ENCODE measurements around the gene ERC2. TPM values are rescaled to one million over a fixed set of nuclear protein-coding genes. Genes with fewer than 3 reads are reported as not detected.

The ERC2 gene
- polyA plus RNA-seq, 2 of the 4 experiments (the other 2 are of a cell fraction) = 0.16 TPM; not detected in 1

DNA sequence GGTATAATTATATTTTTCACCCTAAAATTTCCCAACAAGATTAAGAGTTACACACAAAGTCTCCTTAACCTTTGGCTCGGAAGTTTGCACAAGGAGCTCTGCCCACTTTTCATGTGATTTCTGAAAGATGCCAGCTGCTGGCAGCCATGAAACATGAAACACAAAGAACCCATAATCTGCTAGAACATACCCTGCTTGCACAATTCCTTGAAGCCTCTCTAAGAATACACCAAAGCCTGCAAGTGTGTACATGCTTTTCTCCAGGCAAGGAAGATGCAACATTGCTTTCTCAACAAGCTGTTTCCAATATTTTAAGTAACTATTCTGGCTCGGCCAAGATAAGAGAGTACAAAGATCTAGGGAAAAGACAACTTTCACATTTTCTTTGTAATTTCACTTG is 799.1 kb downstream of the ERC2 start:
- CTCF ChIA-PET = no interaction called here
- Histone ChIP-seq H3K4me1 (no peaks in the 10 kb centered on the region), H3K4me2 (no peak overlapping the region), H3K27ac (no peak overlapping the region), H3K9me3 (no peaks in the 10 kb centered on the region), H3K4me3 (no peak overlapping the region)
- FAIRE-seq (no peak), ATAC-seq (no peak), DNase-seq (ENCODE audit: low read depth in 1 of 2, low spot score in 1 of 2) (no peak)
- POLR2A ChIA-PET = no interaction called here
- WGBS (ENCODE audit: missing lambda C conversion rate) = 35% methylated on average over 2 of the region's 2 CpGs
- no peak for TF ChIP-seq ZFP36 (IDR thresholded peaks at IDR 0.05; ENCODE audit: borderline replicate concordance, partially characterized antibody)

DNA sequence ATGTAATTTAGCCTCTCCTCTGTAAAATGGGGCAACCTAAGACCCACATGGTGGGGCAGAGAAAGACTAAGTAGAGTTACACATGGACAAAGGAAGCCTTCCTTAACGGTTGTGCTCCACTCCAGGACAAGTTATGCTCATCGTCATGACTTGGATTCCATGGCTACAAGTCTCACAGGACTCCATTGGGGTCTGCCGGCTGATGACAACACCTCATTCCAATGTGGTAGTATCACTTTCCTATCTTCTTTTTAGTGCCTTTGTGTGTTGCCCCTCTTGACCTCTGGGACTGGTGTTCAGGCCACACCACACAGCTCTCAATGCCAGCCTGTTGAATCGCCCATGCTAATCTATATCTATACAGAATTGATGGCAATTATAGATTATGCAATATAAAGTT is 799.9 kb downstream of the ERC2 start:
- no peak for ATAC-seq
- TF ChIP-seq ZNF302 (CRISPR knock-in tag; IDR thresholded peaks at IDR 0.05) (no peak), PHF8 (IDR thresholded peaks at IDR 0.05; ENCODE audit: borderline replicate concordance, low read depth) (no peak), NPAS2 (CRISPR knock-in tag; IDR thresholded peaks at IDR 0.05; ENCODE audit: borderline replicate concordance) (no peak)
- TF ChIP-seq, protein P1, sequence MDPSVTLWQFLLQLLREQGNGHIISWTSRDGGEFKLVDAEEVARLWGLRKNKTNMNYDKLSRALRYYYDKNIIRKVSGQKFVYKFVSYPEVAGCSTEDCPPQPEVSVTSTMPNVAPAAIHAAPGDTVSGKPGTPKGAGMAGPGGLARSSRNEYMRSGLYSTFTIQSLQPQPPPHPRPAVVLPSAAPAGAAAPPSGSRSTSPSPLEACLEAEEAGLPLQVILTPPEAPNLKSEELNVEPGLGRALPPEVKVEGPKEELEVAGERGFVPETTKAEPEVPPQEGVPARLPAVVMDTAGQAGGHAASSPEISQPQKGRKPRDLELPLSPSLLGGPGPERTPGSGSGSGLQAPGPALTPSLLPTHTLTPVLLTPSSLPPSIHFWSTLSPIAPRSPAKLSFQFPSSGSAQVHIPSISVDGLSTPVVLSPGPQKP (IDR thresholded peaks at IDR 0.05; ENCODE audit: low read depth, low read length) = no peak
- ChIA-PET POLR2A (no interaction called here), CTCF (no interaction called here)
- DNase-seq (ENCODE audit: low read depth in 1 of 2, low spot score in 1 of 2) = no peak
- Histone ChIP-seq H3K27ac (no peak overlapping the region), H3K9me3 (no peaks in the 10 kb centered on the region), H3K4me2 (no peak overlapping the region), H3K4me3 (no peak overlapping the region), H3K4me1 (no peaks in the 10 kb centered on the region)
- WGBS (ENCODE audit: missing lambda C conversion rate) = 9% methylated on average over 4 of the region's 4 CpGs
- no peak for FAIRE-seq

DNA sequence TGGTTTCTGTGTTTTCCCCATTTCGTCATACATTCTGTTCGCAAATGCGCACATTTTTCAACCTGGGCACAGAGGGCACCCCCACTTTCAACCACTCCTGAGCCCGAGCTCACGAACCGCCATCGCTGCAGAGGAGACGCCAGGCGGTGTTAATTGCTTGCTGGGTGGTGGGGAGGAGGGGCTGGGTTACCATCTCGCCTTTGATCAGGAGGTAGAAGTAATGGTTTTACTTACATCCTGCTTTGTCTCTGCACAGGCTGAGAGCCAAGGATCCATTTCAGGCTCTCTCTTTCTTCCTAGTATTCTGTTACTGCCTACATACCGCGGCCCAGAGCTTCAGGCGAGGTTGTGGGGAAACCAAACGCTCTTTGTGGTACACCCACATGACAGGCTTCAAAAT is 803.9 kb downstream of the ERC2 start:
- Histone ChIP-seq H3K4me2 (no peak overlapping the region), H3K9me3 (no peaks in the 10 kb centered on the region), H3K4me1 (no peaks in the 10 kb centered on the region), H3K4me3 (no peak overlapping the region), H3K27ac (no peak overlapping the region)
- ChIA-PET POLR2A (no interaction called here), CTCF (no interaction called here)
- DNase-seq (ENCODE audit: low read depth in 1 of 2, low spot score in 1 of 2) = no peak
- FAIRE-seq = no peak
- TF ChIP-seq NFE2L2 (conservative IDR thresholded peaks at IDR 0.05; ENCODE audit: low read length) = no peak
- TF ChIP-seq POLR2A (IDR thresholded peaks at IDR 0.05; ENCODE audit: low read length) = no peak
- no peak for ATAC-seq
- WGBS (ENCODE audit: missing lambda C conversion rate) = 55% methylated on average over 12 of the region's 14 CpGs

DNA sequence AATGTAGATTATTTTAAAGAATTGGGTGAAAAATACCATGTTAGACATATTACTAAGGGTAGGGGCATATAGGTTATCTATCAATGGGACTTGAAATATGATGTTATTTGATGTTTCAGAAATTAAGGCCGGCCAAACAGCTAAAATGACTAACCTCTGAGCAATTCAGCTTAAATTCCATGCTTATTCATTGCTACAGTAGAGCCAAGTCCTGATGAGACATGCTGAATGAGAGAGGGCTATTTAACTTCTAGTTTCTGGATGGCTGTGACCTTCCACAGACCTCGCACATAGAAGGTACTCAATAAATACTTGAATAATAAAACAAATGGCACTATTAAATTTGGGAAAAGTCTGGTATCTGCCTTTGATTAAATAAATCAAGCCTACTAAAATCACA is 805.6 kb downstream of the ERC2 start:
- no peak overlapping the region for H3K27ac ChIP-seq
- WGBS (ENCODE audit: missing lambda C conversion rate) = 17% methylated on average over 2 of the region's 2 CpGs
- CTCF ChIA-PET = interaction anchor here (0.6 to 0.9 kb wide), 2 partner anchors 9 to 44 kb away, joined by 3 read pairs; no protein-coding TSS in a partner anchor
- no peak overlapping the region for H3K4me2 ChIP-seq
- no peak overlapping the region for H3K4me3 ChIP-seq
- ATAC-seq = no peak
- POLR2A ChIA-PET = no interaction called here
- no peaks in the 10 kb centered on the region for H3K4me1 ChIP-seq
- DNase-seq (ENCODE audit: low read depth in 1 of 2, low spot score in 1 of 2) = no peak
- no peak for TF ChIP-seq RNF2 (IDR thresholded peaks at IDR 0.05; ENCODE audit: borderline replicate concordance, low read depth)
- TF ChIP-seq, protein P2, sequence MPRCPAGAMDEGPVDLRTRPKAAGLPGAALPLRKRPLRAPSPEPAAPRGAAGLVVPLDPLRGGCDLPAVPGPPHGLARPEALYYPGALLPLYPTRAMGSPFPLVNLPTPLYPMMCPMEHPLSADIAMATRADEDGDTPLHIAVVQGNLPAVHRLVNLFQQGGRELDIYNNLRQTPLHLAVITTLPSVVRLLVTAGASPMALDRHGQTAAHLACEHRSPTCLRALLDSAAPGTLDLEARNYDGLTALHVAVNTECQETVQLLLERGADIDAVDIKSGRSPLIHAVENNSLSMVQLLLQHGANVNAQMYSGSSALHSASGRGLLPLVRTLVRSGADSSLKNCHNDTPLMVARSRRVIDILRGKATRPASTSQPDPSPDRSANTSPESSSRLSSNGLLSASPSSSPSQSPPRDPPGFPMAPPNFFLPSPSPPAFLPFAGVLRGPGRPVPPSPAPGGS (IDR thresholded peaks at IDR 0.05) = no peak
- TF ChIP-seq ESRRA (IDR thresholded peaks at IDR 0.05; ENCODE audit: borderline replicate concordance, low read length) = no peak
- TF ChIP-seq, protein P3, sequence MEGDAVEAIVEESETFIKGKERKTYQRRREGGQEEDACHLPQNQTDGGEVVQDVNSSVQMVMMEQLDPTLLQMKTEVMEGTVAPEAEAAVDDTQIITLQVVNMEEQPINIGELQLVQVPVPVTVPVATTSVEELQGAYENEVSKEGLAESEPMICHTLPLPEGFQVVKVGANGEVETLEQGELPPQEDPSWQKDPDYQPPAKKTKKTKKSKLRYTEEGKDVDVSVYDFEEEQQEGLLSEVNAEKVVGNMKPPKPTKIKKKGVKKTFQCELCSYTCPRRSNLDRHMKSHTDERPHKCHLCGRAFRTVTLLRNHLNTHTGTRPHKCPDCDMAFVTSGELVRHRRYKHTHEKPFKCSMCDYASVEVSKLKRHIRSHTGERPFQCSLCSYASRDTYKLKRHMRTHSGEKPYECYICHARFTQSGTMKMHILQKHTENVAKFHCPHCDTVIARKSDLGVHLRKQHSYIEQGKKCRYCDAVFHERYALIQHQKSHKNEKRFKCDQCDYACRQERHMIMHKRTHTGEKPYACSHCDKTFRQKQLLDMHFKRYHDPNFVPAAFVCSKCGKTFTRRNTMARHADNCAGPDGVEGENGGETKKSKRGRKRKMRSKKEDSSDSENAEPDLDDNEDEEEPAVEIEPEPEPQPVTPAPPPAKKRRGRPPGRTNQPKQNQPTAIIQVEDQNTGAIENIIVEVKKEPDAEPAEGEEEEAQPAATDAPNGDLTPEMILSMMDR (IDR thresholded peaks at IDR 0.05) = no peak
- TF ChIP-seq EHMT2 (IDR thresholded peaks at IDR 0.05; ENCODE audit: low read depth) = no peak
- TF ChIP-seq KDM5A (IDR thresholded peaks at IDR 0.05) = no peak
- no peak for TF ChIP-seq CBX8 (IDR thresholded peaks at IDR 0.05)
- TF ChIP-seq EHF (CRISPR knock-in tag; IDR thresholded peaks at IDR 0.05) = no peak
- TF ChIP-seq HOXB13 (CRISPR knock-in tag; IDR thresholded peaks at IDR 0.05; ENCODE audit: low read depth) = no peak
- no peak for TF ChIP-seq HDAC2 (IDR thresholded peaks at IDR 0.05)
- TF ChIP-seq PHF8 (IDR thresholded peaks at IDR 0.05; ENCODE audit: borderline replicate concordance, low read depth) = no peak
- no peak for TF ChIP-seq SMC3 (IDR thresholded peaks at IDR 0.05)
- FAIRE-seq = no peak
- H3K9me3 ChIP-seq = no peaks in the 10 kb centered on the region
